ENCODE data around the gene RPRD1B.

Gene RPRD1B

DNA sequence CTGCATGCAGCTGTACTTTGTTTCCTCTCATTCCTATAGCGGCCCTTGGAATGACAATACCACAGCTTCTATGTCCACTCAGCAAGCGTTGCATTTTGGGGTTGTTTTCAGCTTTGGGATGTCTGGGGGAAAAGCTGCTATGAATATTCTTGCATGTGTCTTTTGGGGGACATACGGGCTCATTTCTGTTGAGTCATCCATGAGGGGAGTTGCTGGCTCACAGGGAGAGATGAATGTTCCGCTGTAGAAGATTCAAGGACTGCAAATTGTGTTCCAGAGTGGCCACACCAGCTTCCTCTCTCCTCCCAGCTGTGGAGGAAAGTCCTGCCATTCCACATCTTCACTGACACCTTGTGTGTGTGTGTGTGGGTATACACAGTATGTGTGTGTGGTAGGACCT, 88.2 kb downstream of the RPRD1B start:
- no peak for DNase-seq (ENCODE audit: low read depth)

DNA sequence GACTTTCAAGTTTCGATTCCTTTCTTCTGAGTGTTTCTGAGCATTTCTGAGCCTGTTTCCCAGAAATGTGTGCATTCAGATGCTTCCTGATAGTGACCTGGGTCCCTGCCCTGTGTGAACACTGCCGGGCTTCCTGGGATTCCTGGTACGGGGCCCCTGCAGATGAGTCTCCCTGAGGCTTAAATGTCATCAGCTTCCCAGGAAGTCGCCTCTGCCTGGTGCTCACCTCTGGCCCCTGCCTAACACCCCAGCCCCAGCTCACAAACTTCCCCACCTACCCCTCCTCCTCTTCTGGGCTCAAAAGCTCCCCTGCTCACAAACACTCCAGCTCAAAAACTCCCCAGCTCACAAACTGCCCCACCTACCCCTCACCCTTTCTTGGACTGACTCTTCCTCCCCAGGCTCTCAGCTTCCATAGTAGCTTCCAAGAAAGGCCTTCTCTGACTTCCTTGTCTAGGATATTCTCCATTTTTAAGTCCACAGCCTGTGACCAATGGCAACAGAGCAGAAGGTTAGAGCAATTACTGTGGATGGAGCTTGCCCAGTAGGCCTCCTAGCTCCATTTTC, 89.6 kb downstream of the RPRD1B start:
- no peak for DNase-seq (ENCODE audit: low read depth)

DNA sequence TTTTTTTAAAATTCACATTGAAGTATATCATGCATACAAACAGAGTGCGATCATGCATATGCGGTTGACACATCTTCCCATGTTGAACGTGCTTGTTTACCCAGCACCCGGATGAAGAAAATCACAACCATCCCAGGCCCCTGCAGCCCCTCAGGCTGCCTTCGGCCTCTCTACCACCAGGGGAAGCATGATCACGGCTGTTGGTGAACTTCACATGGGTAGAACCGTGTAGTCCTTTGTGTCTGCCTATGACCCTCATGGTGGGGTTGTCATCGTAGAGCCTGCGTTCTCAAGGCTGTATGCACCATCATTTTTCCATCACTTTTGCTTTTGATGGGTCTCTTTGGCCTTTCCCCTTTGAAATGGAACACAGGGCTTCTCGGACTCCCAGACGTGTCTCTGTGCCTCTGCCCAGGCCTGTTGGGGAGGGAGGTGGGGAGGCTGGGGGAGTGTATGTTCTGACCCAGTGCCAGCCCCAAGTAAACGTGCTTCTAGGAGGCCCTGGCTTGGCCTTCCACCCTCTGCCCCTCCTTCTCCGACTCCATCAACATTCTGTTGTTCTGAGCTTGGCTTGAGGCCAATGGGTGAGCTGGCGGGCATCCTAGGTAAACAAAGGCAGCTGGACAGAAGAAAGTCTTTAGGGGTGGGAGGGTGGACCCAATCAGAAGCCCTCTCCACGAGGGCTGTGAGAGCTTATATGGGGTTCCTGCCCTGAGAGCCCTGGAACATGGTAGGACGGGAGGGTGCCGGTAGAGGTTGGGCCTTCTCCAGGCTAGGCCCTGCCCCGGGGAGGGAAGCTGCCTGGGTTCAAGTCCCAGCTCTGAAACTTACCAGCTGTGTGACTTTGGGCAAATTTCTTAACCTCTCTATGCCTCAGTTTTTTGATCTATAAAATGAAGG, 91.9 kb downstream of the RPRD1B start:
- no peak for DNase-seq (ENCODE audit: low read depth)

DNA sequence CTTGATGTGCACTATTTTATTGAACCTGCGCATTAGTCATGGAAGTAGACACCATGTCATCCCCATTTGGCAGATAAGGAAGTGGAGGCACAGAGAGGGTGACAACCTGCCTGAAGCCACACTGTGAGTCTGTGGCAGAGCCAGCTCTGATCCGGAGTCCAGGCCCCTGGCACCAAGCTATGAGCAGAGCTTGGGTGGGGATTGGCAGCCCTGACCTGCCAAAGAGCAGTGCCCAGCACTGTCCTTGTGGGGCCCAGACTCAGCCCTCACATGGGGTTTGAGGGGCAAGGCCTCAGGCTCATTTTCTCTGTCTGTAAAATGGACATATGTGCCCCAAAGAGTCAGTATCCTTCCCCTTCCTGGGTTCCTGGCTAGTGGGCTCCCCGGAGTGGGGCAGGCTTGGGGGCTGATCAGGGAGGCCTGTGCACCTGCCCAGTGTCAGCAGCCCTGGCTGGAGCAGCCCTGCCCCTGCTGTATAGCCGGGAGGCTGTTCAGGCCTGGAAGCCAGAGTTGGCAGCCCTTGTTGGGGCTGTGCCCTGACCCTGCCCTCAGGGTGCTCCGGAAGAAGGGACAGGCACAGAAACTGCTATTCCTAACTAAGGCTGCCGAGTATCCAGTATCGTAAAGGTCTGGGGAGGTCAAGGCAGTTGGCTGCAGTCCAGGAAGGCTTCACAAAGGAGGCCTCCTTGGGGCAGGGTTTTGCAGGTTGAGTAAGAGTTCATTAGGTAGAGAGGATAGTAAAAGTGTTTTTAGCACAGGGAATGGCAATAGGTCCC, 92.8 kb downstream of the RPRD1B start:
- DNase-seq (ENCODE audit: low read depth), result no peak

DNA sequence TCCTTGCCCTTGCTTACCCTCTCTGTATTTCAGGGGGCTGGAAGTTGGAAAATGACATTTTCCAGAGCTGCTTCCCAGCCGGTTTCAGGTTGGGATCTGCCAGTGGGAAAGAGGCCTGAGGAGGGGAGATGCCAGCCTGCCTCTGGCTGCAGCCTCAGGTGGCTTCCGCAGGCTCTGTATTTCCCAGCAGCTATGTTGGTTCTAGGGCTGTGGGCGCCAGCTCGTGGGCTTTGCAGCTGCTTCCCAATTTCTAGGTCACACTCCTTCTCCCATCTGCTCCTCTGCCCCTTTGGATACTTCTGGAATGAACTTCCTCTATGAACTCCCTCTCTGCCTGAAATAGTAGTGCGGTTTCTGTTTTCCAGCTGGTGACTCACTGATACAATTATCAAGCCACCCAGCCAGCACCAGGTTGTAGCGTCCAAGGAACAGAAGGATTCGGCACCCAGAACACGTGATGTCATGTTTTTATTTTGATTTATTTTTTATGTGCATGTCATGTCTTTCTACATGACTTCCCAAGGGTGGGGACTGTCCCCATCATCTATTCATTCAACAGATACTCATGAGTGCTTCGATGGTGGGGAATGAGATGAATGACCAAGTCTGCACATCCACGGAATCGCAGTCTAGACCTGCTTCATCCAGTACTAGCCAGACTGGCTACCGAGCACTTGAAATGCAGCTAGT, 93.5 kb downstream of the RPRD1B start:
- DNase-seq (ENCODE audit: low read depth), result peak; percentile 82

DNA sequence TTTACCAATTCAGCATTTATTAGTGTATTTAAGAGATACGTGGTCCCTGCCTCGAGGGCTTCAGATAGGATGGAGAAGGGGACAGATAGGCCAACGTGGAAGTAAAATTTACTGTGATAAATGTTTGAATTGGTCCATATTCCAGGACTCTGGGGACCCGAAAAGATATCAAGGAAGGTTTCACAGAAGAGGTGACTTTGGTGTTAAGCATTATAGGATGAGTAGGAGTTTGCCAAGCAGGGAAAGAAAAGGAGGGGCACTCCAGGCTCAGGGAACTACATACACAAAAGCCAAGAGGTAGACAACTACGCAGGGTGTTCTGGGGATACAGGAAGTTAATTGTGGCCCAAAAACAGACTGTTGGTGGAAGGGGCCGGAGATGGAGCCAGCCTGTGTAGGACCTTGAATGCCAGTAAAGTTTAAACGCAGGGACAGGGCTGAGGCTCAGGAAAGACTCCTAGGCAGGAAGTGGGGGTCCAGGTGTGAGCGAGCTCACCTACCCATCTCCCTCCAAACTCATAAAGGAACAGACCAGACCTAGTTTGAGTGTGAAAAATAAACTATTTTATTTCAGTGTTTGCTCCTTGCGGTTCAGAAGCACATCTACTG, 94.5 kb downstream of the RPRD1B start:
- DNase-seq (ENCODE audit: low read depth), result no peak

DNA sequence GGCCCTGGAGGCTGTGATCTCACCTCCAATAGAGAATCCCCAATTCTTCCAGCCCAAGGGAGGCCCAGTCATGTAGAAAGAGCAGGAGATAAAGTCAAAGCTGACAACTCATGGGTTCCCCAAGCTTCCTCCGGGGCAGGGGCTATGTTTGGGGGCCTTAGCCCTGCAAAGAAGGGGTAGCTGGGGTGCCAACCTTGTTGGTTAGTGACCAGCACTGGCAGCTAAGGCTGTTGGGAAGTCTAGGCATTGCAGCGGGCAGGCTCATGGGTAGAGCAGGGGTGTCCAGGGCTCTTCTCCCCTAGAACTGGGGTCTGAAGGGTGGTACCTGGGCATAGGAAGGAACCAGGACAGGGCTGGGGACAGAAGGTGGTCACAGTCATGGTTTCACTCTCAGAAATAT, 95.1 kb downstream of the RPRD1B start:
- no peak for DNase-seq (ENCODE audit: low read depth)

DNA sequence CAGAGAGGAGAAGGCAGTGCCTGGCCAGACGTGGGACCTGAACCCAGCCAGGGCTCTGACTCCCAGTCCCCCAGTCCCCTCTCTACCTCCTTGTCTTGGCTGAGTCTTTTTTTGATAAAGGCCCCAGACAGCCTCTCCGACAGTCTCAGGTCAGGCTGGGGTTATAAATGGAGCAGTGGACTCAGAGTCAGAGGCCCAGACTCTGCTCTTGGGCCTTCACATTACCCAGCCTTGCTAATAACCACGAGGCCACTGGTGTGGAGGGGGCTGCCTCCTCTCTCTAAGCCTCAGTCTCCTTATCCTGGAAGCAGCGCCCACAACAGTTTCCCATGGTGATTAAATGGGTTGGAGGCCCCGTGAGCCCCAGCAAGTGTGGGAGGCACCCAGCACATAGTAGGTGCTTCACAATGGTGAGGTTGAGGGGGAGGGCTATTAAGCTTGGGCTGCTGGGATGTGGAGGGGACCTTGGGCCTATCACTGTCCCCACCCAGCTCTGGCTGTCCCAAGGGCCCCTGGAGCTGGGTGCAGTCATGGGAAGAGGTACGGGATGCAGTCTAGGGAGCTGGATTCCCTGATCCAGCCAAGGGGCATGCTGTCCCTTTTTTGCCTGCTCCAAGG, 95.8 kb downstream of the RPRD1B start:
- DNase-seq (ENCODE audit: low read depth), result no peak

DNA sequence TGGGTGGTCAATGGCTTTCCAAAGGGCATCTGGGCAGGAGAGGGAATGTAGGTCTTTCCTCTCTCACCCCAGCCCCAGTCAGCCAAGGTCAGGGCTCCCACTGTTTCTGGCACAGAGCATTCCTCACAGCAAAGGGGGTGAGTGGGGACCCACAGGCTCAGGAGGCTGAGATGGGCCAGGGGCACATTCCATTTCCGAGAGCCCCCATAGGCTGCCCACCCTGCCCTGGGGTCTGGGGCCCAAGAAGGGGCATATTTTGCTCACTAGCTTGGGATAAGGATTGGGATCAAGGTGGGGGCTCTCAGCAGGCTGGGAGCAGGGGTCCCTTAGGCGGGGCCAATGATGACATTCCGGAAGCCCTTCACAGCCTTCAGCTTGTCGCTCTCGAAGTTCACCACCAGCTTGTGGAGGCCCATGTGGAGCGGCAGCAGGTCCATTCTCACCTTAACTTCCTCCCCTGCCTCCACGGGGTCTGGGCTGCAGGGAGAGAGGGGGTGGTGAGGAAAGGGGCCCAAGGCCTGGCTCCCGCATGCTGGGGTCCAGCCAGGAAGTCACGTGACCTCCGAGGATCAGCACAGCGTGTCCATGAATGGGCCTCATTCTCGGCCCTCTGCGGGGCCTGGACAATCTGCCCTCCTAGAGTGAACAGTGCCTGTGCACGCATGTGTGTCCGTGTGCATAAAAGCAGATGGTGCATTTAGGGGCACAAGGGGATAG, 96.5 kb downstream of the RPRD1B start:
- no peak for DNase-seq (ENCODE audit: low read depth)

DNA sequence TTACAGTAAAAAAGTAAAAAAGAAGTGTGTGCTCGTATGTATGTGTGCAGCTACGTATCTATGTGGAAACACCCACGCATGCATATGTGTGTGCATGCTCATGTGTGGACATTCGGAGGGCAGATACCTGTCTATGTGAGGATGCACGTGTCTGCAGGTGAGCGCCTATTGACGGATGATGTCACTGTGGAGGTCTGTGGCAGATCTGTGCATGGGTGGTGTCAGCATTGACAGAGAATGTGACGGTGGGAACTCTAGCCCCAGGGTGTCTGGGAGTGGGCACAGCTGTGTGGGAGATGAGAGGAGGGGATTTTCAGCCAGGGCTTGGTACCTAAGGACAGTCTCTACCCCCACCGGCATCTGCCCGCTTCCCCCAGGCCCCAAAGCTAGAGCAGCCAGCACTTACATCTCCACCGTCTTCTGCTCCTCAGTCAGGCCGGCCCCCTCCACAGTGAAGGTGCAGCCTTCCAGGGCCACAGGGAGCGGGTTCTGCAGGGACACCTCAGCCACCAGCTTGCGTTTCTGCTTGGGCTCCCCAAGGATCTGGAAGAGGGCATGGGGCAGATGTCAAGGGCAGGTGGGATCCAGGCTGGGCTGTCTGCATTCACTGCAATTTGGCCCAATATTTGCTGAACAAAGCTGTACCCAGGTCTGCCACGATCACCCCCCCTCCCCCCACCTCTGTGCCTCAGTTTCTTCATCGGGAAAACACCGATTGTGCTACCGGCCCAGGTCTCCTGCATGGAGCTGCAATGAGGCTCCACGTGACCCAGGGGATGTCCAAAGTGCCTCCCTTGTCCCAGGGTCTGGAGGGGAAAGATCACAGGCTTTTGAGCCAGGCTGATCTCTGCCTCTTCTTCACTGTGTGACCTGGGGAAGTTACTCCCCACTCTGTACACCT, 97.4 kb downstream of the RPRD1B start:
- DNase-seq (ENCODE audit: low read depth), result no peak

DNA sequence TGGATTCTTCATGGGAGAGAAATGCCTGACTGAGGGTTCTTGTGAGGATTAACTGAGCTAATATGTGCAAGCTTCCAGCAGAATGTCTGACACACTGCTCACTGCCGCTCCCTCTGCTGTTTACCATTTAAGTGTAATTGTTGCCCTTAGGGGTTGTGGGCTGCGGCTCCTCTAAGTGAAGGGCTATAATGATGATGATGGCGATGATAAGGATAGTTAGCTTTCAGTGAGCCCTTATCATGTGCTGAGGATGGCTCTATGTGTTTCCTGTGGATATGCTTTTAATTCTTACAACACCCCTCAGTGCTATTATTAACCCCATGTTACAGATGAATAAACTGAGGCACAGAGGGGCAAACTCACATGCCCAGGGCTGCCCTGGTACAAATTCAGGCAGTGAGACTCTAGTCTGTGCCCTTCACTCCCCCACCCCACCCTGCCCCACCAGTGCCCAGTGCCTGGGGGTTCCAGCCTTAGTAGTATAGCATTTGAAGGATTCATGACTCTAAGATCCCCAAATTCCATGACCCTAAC, 98.1 kb downstream of the RPRD1B start:
- no peak for DNase-seq (ENCODE audit: low read depth)

DNA sequence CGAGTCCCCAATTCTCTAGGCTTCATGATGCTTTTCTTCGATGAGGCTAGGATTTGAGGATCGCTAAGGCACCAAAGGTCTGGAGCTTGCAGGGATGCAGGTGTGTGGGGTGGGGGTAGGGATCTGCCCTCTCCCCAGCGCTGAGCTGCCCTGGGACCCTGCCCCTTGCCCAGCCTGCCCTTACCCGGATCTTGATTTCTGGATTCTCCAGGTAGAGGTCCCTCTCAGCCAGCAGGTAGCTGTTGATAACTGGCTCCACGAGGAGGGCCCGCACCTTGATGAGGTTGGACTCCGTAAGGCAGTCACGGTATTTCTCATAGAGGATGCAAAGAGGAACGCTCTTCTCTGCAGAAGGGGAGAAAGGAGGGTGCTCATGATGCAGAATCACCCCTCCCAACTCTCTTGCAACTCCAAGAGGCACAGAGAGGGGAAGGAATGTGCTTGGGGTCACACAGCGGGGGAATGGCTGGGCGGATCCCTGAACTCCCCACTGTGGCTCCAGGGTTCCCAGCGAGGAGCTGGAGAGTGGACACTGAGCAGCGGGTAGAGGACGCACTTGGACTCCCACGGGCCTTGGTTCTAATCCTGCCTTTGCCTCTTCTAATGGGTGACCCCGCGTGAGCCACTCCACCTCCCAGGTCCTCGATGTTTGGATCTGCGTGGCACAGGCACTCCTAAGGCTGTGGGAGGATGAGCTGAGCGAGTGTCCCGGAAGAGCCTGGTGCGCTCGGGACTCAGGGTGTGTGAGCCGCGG, 98.8 kb downstream of the RPRD1B start:
- no peak for DNase-seq (ENCODE audit: low read depth)

DNA sequence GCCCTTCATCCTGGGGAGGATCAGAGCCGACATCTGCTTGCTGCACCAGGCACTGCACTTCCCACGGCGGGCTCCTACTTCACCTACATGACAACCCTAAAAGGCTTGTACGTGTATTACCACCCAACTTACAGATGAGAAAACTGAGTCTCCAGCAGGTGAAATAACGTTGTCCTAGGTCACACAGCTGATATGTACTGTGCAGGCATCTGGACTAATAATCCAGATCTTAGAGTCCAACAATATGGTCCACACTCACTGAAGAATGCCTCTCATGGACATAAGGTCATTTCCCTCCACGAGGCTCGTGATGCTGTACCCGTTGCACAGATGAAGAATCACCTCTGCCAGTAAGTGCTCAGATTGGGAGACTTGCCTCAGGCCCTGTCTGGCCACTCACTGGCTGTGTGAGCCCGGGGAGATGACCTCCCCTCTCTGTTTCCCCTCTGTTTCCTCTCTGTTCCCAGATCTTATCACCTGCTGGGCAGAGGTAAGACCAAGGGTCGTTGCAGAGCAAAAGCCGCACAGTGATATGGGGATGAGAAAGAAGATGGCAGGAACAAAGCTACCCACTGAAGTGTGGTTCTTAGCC, 99.5 kb downstream of the RPRD1B start:
- no peak for DNase-seq (ENCODE audit: low read depth)

DNA sequence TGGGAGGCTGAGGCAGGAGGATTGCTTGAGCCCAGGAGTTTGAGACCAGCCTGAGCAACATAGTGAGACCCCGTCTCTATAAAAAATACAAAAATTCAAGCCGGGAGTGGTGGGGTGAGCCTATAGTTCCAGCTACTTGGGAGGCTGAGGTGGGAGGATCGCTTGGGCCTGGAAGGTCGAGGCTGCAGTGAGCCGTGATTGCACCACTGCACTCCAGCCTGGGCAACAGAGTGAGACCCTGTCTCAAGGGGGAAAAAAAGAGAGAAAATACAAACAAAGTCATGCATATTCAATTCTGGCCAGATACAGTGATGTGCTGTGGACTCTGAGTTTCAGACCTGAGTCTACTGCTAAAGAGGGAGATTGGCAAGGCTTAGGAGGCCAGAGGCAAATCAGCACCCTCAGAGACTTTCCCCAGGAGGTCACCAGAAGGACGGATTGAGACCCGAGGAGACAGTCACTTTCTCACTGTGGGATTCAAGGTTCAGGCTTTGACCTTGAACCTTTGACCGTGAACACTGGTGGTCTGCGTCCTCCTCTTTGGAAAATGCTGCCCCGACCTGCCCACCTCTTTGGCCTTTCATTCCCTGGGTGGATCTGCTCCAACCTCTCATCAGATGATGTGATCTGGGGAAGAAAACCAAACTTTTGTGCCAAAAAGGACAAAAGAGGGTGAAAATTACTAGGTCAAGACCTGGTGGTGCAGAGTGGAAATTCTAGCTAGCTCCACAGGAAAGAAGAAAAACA, 100.3 kb downstream of the RPRD1B start:
- no peak for DNase-seq (ENCODE audit: low read depth)

DNA sequence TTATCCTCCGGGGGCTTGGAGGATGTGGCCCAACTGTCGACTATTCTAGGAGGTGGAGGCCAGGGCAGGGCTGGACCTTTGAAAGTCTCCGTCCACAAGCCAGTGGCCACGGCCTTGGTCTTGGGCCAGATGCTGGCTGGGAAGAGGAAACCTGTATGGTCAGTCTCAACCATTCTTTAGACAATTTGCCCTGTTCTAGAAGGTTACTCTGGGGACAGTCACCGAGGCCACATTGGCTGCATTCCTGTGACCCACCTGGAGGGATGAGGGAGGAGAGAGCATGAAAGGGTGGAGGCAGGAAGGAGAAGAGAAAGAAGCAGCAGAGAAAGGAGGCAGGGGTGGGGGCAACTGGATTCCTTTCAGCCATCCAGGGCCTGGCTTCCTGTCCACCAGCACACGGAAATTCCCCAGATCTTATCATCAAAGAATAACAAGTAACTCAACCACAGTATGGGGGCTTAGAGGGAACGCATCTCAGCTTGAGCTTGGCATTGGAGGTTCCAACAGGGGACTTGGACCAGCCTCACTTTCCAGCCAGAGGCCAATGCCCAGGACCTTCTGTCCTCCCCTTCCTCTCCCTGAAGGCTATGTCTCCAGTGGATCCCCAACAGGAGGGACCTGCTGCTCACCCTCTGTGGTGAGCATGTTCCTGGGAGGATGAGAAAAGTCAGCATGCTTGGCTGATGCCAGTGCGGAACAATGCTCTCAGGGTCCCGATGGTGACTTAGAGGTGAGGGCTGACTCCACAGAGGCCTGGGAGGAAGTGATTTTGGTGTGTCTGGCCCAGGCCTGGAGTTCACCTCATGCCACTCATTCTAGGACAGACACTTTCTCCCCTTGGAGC, 101.1 kb downstream of the RPRD1B start:
- no peak for DNase-seq (ENCODE audit: low read depth)

DNA sequence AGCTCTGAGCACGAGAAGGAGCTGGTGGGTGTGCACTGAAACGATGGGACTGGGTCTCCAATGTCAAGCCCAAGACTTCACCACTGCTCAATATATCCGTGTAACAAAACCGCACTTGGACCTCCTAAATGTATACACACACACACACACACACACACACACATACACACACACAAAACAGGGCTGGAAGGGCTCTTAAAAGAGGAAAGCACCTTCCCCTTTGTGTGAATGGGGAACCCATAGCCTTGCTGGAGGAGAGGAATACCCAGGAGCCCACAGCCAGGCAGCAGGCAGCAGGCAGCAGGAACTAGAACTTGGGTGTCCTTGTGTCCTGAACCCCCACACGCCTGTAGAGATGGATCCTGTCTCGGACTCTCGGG, 101.7 kb downstream of the RPRD1B start:
- no peak for DNase-seq (ENCODE audit: low read depth)

Data from HS-5 (cell line).